ENCODE measurements around the gene CDH15.

CDH15 gene

DNA sequence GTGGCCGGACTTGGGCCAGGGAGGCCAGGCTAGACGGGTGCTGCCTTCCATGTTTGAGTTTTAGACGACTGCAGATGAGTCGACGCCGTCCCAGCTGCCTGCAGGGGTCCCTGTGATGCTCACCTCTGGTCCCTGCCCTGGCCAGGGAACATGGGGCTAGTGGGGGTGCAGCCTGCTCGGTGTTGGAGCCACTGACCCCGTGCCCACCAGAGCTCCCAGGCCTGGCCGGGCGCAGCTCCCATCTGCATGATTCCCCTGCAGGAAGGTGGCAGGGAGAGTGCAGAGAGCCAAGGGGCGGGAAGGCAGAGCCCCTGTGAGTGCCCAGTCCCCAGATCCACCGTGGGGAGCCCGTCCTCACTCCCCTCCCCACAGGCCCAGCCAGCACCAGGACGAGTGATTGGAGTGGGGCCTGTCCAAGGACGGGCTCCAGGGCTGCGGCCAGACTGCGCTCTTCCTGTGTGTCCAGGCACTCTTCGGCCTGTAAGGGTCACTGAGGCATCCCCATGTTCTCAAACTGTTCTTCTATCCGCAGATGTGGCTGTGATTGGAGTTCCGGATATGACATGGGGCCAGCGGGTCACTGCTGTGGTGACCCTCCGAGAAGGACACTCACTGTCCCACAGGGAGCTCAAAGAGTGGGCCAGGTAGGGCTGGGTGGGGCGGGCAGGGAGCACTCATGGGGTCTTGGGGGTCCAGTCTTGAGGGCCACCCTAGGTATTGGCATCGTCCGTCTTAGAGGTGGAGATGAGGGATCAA lies 26.0 kb upstream of the CDH15 start:
- TF ChIP-seq, protein P1, sequence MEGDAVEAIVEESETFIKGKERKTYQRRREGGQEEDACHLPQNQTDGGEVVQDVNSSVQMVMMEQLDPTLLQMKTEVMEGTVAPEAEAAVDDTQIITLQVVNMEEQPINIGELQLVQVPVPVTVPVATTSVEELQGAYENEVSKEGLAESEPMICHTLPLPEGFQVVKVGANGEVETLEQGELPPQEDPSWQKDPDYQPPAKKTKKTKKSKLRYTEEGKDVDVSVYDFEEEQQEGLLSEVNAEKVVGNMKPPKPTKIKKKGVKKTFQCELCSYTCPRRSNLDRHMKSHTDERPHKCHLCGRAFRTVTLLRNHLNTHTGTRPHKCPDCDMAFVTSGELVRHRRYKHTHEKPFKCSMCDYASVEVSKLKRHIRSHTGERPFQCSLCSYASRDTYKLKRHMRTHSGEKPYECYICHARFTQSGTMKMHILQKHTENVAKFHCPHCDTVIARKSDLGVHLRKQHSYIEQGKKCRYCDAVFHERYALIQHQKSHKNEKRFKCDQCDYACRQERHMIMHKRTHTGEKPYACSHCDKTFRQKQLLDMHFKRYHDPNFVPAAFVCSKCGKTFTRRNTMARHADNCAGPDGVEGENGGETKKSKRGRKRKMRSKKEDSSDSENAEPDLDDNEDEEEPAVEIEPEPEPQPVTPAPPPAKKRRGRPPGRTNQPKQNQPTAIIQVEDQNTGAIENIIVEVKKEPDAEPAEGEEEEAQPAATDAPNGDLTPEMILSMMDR (IDR thresholded peaks at IDR 0.05; ENCODE audit: low read depth, low read length): no peak
- H3K4me3 ChIP-seq (replicated peaks in 1 of 2; ENCODE audit: low read depth in 2 of 2, low read length in 2 of 2): no peak overlapping the region
- no peak for DNase-seq (ENCODE audit: low read depth in 2 of 2)

DNA sequence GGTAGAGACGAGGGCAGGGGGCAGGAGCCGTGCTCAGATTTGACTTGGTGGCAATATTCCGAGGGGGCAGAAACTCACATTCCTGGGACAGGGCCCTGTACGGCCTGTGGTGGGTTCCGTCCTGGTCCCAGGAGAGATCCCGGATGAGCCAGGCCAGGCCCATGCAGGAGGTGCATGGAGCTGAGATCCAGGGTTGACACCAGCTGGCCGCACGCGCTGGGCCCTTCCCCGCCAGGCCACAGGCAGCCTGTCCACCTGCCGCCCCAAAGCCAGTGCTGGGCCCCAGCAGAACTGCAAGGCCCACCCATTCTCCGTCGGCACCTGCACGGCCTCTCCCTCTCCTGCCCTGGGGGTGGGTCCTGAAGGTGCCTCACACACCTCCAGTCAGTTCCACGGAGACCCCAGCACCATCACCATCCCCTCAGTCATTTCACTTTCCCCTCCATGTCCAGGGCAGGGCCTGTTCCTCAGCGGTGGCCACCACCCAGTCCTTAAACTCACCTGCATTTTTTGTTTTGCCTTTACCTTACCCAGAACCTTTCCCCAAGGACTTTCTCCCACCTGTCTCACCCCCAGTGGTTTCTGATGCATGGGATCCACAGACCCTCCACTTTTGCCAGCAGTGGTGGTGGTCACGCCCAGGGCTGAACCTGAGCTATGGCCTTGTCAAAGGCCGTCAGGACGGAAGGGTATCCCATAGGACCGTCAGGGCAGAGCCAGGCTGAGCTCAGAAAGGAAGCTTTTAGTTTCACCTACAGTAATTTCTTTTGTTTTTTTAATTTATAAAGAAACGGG lies 25.1 kb upstream of the CDH15 start:
- TF ChIP-seq, protein P1 (IDR thresholded peaks at IDR 0.05; ENCODE audit: low read depth, low read length): no peak
- no peak for DNase-seq (ENCODE audit: low read depth in 2 of 2)
- H3K4me3 ChIP-seq (replicated peaks in 1 of 2; ENCODE audit: low read depth in 2 of 2, low read length in 2 of 2): no peak overlapping the region

GRCh38 chr16:89147085-89147817 lies 24.3 kb upstream of the CDH15 start:
- DNase-seq (ENCODE audit: low read depth in 2 of 2): no peak
- TF ChIP-seq, protein P1 (IDR thresholded peaks at IDR 0.05; ENCODE audit: low read depth, low read length): no peak
- H3K4me3 ChIP-seq (replicated peaks in 1 of 2; ENCODE audit: low read depth in 2 of 2, low read length in 2 of 2): no peak overlapping the region

GRCh38 chr16:89149386-89149785 lies 22.2 kb upstream of the CDH15 start:
- TF ChIP-seq, protein P1 (IDR thresholded peaks at IDR 0.05; ENCODE audit: low read depth, low read length): no peak

GRCh38 chr16:89150090-89150835 lies 21.3 kb upstream of the CDH15 start:
- TF ChIP-seq, protein P1 (IDR thresholded peaks at IDR 0.05; ENCODE audit: low read depth, low read length): no peak
- H3K4me3 ChIP-seq (replicated peaks in 1 of 2; ENCODE audit: low read depth in 2 of 2, low read length in 2 of 2): no peak overlapping the region
- DNase-seq (ENCODE audit: low read depth in 2 of 2): no peak

More at GRCh38 chr16:89149386-89149785, 22.2 kb upstream of the CDH15 start:
- H3K4me3 ChIP-seq (replicated peaks in 1 of 2; ENCODE audit: low read depth in 2 of 2, low read length in 2 of 2): no peak overlapping the region
- no peak for DNase-seq (ENCODE audit: low read depth in 2 of 2)

GRCh38 chr16:89150981-89151380 lies 20.6 kb upstream of the CDH15 start:
- H3K4me3 ChIP-seq (replicated peaks in 1 of 2; ENCODE audit: low read depth in 2 of 2, low read length in 2 of 2): no peak overlapping the region
- no peak for DNase-seq (ENCODE audit: low read depth in 2 of 2)
- TF ChIP-seq, protein P1 (IDR thresholded peaks at IDR 0.05; ENCODE audit: low read depth, low read length): no peak
